ENCODE data around the gene NEMP1.
"Not testable (repeated sequence)": the region's sequence is repeated elsewhere in the genome, so short reads cannot be mapped to it uniquely, and the experiment has no call there.

Gene NEMP1

GRCh38 chr12:57078519-57079404, at the start of gene NEMP1:
NEMP1 (minus strand) TSS chr12:57078791; CDS start chr12:57078745, 46 bp downstream.
- peak; percentile 76 to 100 (median 96) for DNase-seq

- peak in 12 of 14 donors; percentile 66 to 89 (median 85) for DNase-seq
Measured at GRCh38 chr12:57127726-57128518, 49.3 kb upstream of the NEMP1 start, which contains the start of gene LRP1. LRP1 (plus strand) TSS chr12:57128483; CDS start chr12:57128965, 482 bp downstream.

- peak in 7 of 14 donors; percentile 39 to 71 (median 52) for DNase-seq
Measured at GRCh38 chr12:57127101-57127725, 48.6 kb upstream of the NEMP1 start.

- DNase-seq = no peak
Measured at GRCh38 chr12:57126561-57126960, 48.0 kb upstream of the NEMP1 start.

- no peak for DNase-seq
Measured at GRCh38 chr12:57126061-57126460, 47.5 kb upstream of the NEMP1 start.

GRCh38 chr12:57124261-57124877, 45.8 kb upstream of the NEMP1 start:
- peak in 12 of 14 donors; percentile 19 to 67 (median 48) for DNase-seq

GRCh38 chr12:57123813-57124212, 45.2 kb upstream of the NEMP1 start:
- no peak for DNase-seq

GRCh38 chr12:57120718-57121117, 42.1 kb upstream of the NEMP1 start:
- not testable (repeated sequence) for DNase-seq

GRCh38 chr12:57119294-57120085, 40.9 kb upstream of the NEMP1 start:
- no peak for DNase-seq

- DNase-seq = no peak
Measured at GRCh38 chr12:57118711-57119271, 40.2 kb upstream of the NEMP1 start.

- no peak for DNase-seq
Measured at GRCh38 chr12:57116580-57117281, 38.1 kb upstream of the NEMP1 start.

GRCh38 chr12:57112492-57113294, 34.1 kb upstream of the NEMP1 start:
- DNase-seq = no peak

GRCh38 chr12:57111031-57111734, 32.6 kb upstream of the NEMP1 start, which contains the start of gene STAT6:
STAT6 (minus strand) TSS chr12:57111362; CDS start chr12:57108278, 3,084 bp downstream.
- DNase-seq = peak in 10 of 14 donors; percentile 33 to 71 (median 60)

GRCh38 chr12:57110104-57111030, 31.8 kb upstream of the NEMP1 start:
- peak in 2 of 14 donors; percentile 30 to 38 for DNase-seq

- no peak for DNase-seq
Measured at GRCh38 chr12:57109207-57110103, 30.9 kb upstream of the NEMP1 start.

- no peak for DNase-seq
Measured at GRCh38 chr12:57107456-57108155, 29.0 kb upstream of the NEMP1 start.
